Activated CD8-positive, alpha-beta memory T cell treated with anti-CD3 and anti-CD28 coated beads, Interleukin-2, amount 50 U/mL, for 1 hour (primary cell): Measurements from ENCODE around the gene MBL2.

ENCODE experiments used
- DNase-seq: peaks from one replicate; pipeline ENCODE4 v3.0.0-alpha.2; 2020; ENCODE audit errors: extremely low read depth

The MBL2 gene

GRCh38 chr10:52740155-52740549, 32.4 kb downstream of the MBL2 start:
- DNase-seq = no peak

GRCh38 chr10:52739380-52740154, 33.0 kb downstream of the MBL2 start:
- no peak for DNase-seq

- DNase-seq = no peak
These were observed 33.6 kb downstream of the MBL2 start for GRCh38 chr10:52738951-52739350.

- DNase-seq = no peak
These were observed 43.1 kb downstream of the MBL2 start for GRCh38 chr10:52729271-52730104.

GRCh38 chr10:52720018-52720417, 52.6 kb downstream of the MBL2 start:
- DNase-seq = no peak
